Renal cortical epithelial cell (primary cell): ENCODE data around the gene IGFL2. TPM values are rescaled to one million over a fixed set of nuclear protein-coding genes. Genes with fewer than 3 reads are reported as not detected.
A peak's percentile ranks its signal among the peaks of the same experiment; 100 is the strongest.
"Not testable (repeated sequence)": the region's sequence is repeated elsewhere in the genome, so short reads cannot be mapped to it uniquely, and the experiment has no call there.

ENCODE experiments used
- DNase-seq: peaks from one replicate; pipeline ENCODE4 v3.0.0-alpha.2; 2011; ENCODE audit warnings: low read depth
- total RNA-seq: library from RNA; depleted of rRNA; stranded (reverse); fragments of >200 nt; gene quantifications from 2 replicates; pipeline ENCODE4 v1.2.3, GENCODE V29; 2014

IGFL2 gene
- total RNA-seq, 1 donor from 2014 or later: not detected

GRCh38 chr19:46142294-46142693 lies 5.7 kb upstream of the IGFL2 start:
- no peak for DNase-seq

GRCh38 chr19:46144756-46145155 lies 3.3 kb upstream of the IGFL2 start:
- DNase-seq: no peak

GRCh38 chr19:46147166-46147740 lies 785 bp upstream of the IGFL2 start:
- DNase-seq: no peak

GRCh38 chr19:46150606-46151005 lies 2.6 kb downstream of the IGFL2 start:
- DNase-seq: no peak

- DNase-seq: no peak
Measured at GRCh38 chr19:46155237-46155636, 7.2 kb downstream of the IGFL2 start.

GRCh38 chr19:46159418-46160232 lies 11.6 kb downstream of the IGFL2 start:
- no peak for DNase-seq

GRCh38 chr19:46160233-46160775 lies 12.3 kb downstream of the IGFL2 start:
- no peak for DNase-seq

- DNase-seq: not testable (repeated sequence)
Measured at GRCh38 chr19:46161642-46162257, 13.7 kb downstream of the IGFL2 start.

GRCh38 chr19:46162731-46163130 lies 14.7 kb downstream of the IGFL2 start:
- no peak for DNase-seq

GRCh38 chr19:46173886-46174480 lies 25.9 kb downstream of the IGFL2 start:
- no peak for DNase-seq

GRCh38 chr19:46176116-46176860 lies 28.2 kb downstream of the IGFL2 start:
- no peak for DNase-seq

- no peak for DNase-seq
Measured at GRCh38 chr19:46179076-46179759, 31.2 kb downstream of the IGFL2 start.

GRCh38 chr19:46180701-46181387 lies 32.8 kb downstream of the IGFL2 start:
- peak; percentile 40 for DNase-seq

GRCh38 chr19:46181388-46181779 lies 33.3 kb downstream of the IGFL2 start:
- DNase-seq: no peak

GRCh38 chr19:46182476-46182875 lies 34.4 kb downstream of the IGFL2 start:
- DNase-seq: no peak

- DNase-seq: not testable (repeated sequence)
Measured at GRCh38 chr19:46184775-46185710, 37.0 kb downstream of the IGFL2 start.

GRCh38 chr19:46186101-46186716 lies 38.2 kb downstream of the IGFL2 start:
- DNase-seq: no peak

GRCh38 chr19:46186717-46187101 lies 38.7 kb downstream of the IGFL2 start:
- no peak for DNase-seq
